Endothelial cell of umbilical vein (primary cell): ENCODE data around the gene OSTC.

Source experiments
- CTCF ChIP-seq, 2 donors: IDR thresholded peaks; 1 replicate in 1 of 2; 2 replicates in 1 of 2; pipeline ENCODE4 v1.5.1; 2011; ENCODE audit warnings: low read length in 2 of 2, mild to moderate bottlenecking in 2 of 2, moderate library complexity in 2 of 2, control low read depth in 1 of 2, inconsistent platforms in 1 of 2, low read depth in 1 of 2; ENCODE audit not compliant: insufficient read depth in 1 of 2; ENCODE audit errors: extremely low read depth in 1 of 2
- EZH2 ChIP-seq: IDR thresholded peaks from 2 replicates; pipeline ENCODE4 v1.6.1; 2012; ENCODE audit warnings: borderline replicate concordance, low read depth, mild to moderate bottlenecking, moderate library complexity, low read length, inconsistent platforms; ENCODE audit not compliant: severe bottlenecking
- MAX ChIP-seq: IDR thresholded peaks from 2 replicates; pipeline ENCODE4 v1.6.1; 2011; ENCODE audit not compliant: insufficient read depth, insufficient read length
- POLR2A ChIP-seq: IDR thresholded peaks from 2 replicates; pipeline ENCODE4 v1.6.1; 2012; ENCODE audit warnings: low read depth, mild to moderate bottlenecking, control low read depth, low read length
- POLR2AphosphoS5 ChIP-seq: IDR thresholded peaks from 2 replicates; pipeline ENCODE4 v1.6.1; 2012; ENCODE audit warnings: low read depth, mild to moderate bottlenecking, control low read depth, low read length, moderate library complexity; ENCODE audit not compliant: insufficient read depth

GRCh38 chr4:108702960-108703359 lies 52.6 kb downstream of the OSTC start:
- TF ChIP-seq CTCF (IDR thresholded peaks at IDR 0.05; ENCODE audit: extremely low read depth in 1 of 2, insufficient read depth in 1 of 2, low read depth in 1 of 2, low read length in 2 of 2) (no peak), POLR2A (no peak), POLR2AphosphoS5 (no peak), MAX (no peak), EZH2 (no peak)
